B cell (primary cell): ENCODE data around the gene SSH3. TPM values are rescaled to one million over a fixed set of nuclear protein-coding genes. Genes with fewer than 3 reads are reported as not detected.

ENCODE experiments used
- ATAC-seq: fragments of 200-7000 bp; cut with Tn5 transposase; one replicate; pipeline ENCODE4 v1.10.0; 2021; ENCODE audit warnings: low read depth, mild to moderate bottlenecking, moderate number of reproducible peaks, moderate library complexity
- CTCF ChIA-PET: fragments of 350-600 bp; sonication (Branson Sonifier 250); formaldehyde crosslinking; loops from one replicate; lab custom pipeline; 2021; ENCODE audit warnings: antibody characterized with exemption, inconsistent platforms; lab: Charles Lee
- POLR2A ChIA-PET: fragments of 350-600 bp; sonication (Branson Sonifier 250); formaldehyde crosslinking; loops from one replicate; lab custom pipeline; 2021; ENCODE audit warnings: antibody characterized with exemption; lab: Charles Lee
- DNase-seq: peaks from one replicate; pipeline ENCODE4 v3.0.0; 2013
- H2AFZ ChIP-seq: 2 replicates; pipeline ENCODE4 v1.6.1; 2012; ENCODE audit warnings: mild to moderate bottlenecking, low read depth, low read length; ENCODE audit not compliant: insufficient read depth, poor library complexity, severe bottlenecking
- H3K27ac ChIP-seq, 2 donors: 1 replicate in 1 of 2; 2 replicates in 1 of 2; pipeline ENCODE4 v1.5.1; 2012 to 2013; ENCODE audit warnings: low read length in 2 of 2, mild to moderate bottlenecking in 2 of 2, moderate library complexity in 1 of 2
- H3K27me3 ChIP-seq, 4 experiments: fragments of 200-600 bp in 1 of 4; sonication (generic) in 1 of 4; replicated peaks in 1 of 4; 1 replicate in 2 of 4; 2 replicates in 2 of 4; pipeline versions ENCODE4 v1.6.1 to v1.7.0; 2013 to 2016; ENCODE audit warnings: low read length in 3 of 4, mild to moderate bottlenecking in 2 of 4, mixed read lengths in 1 of 4, moderate library complexity in 1 of 4; ENCODE audit not compliant: insufficient read depth in 4 of 4, control insufficient read depth in 3 of 4; ENCODE audit errors: control extremely low read depth in 1 of 4
- H3K36me3 ChIP-seq, 2 experiments: replicated peaks in 1 of 2; 1 replicate in 1 of 2; 2 replicates in 1 of 2; pipeline versions ENCODE4 v1.6.1 to v1.7.1; 2013; ENCODE audit warnings: low read length in 1 of 2; ENCODE audit not compliant: insufficient read depth in 2 of 2, control insufficient read depth in 1 of 2; ENCODE audit errors: control extremely low read depth in 1 of 2, extremely low read depth in 1 of 2
- H3K4me1 ChIP-seq, 2 donors: fragments of 200-600 bp in 1 of 2; sonication (generic) in 1 of 2; 1 replicate in 1 of 2; 2 replicates in 1 of 2; pipeline versions ENCODE4 v1.5.1 to v1.6.1; 2013 to 2017; ENCODE audit warnings: low read length in 2 of 2; ENCODE audit not compliant: control insufficient read depth in 2 of 2, insufficient read depth in 2 of 2
- H3K4me2 ChIP-seq: replicated peaks from 2 replicates; pipeline ENCODE3; 2012; ENCODE audit warnings: mild to moderate bottlenecking, low read depth, low read length; ENCODE audit not compliant: poor library complexity, severe bottlenecking
- H3K4me3 ChIP-seq, 5 experiments: fragments of 200-600 bp in 1 of 5; sonication (generic) in 1 of 5; 1 replicate in 3 of 5; 2 replicates in 2 of 5; pipeline versions ENCODE4 v1.5.1 to v1.7.0; 2011 to 2016; ENCODE audit warnings: low read length in 4 of 5, mild to moderate bottlenecking in 4 of 5, low read depth in 2 of 5, control low read depth in 1 of 5, moderate library complexity in 1 of 5; ENCODE audit not compliant: insufficient read depth in 1 of 5; ENCODE audit errors: control extremely low read depth in 1 of 5, extremely low read depth in 1 of 5
- H3K79me2 ChIP-seq: fragments of 200-600 bp; sonication (generic); one replicate; pipeline ENCODE4 v1.6.0; 2016; ENCODE audit warnings: low read length; ENCODE audit not compliant: control insufficient read depth, insufficient read depth
- H3K9ac ChIP-seq: fragments of 200-600 bp; sonication (generic); 2 replicates; pipeline ENCODE4 v1.6.1; 2017; ENCODE audit warnings: mild to moderate bottlenecking, low read length, moderate library complexity
- H3K9me3 ChIP-seq, 3 donors: one replicate each; pipeline versions ENCODE4 v1.6.1 to v1.7.1; 2013; ENCODE audit warnings: low read length in 2 of 3; ENCODE audit not compliant: control insufficient read depth in 2 of 3, insufficient read depth in 1 of 3; ENCODE audit errors: control extremely low read depth in 1 of 3
- H4K20me1 ChIP-seq: 2 replicates; pipeline ENCODE4 v1.6.0; 2012; ENCODE audit warnings: mild to moderate bottlenecking, low read length; ENCODE audit not compliant: insufficient read depth, control insufficient read depth, poor library complexity, severe bottlenecking
- H3K27ac Mint-ChIP-seq: one replicate; pipeline ENCODE4 v1.8.0; 2021; ENCODE audit warnings: mixed read lengths
- H3K27me3 Mint-ChIP-seq: one replicate; pipeline ENCODE4 v1.8.0; 2021; ENCODE audit warnings: mixed read lengths
- H3K4me1 Mint-ChIP-seq: one replicate; pipeline ENCODE4 v1.8.0; 2021; ENCODE audit warnings: mixed read lengths
- H3K4me3 Mint-ChIP-seq: one replicate; pipeline ENCODE4 v1.8.0; 2021; ENCODE audit warnings: mixed read lengths
- H3K9me3 Mint-ChIP-seq: one replicate; pipeline ENCODE4 v1.8.0; 2022; ENCODE audit warnings: mixed read lengths; ENCODE audit not compliant: insufficient read depth
- EZH2 ChIP-seq: IDR thresholded peaks from 2 replicates; pipeline ENCODE4 v1.6.1; 2012; ENCODE audit warnings: borderline replicate concordance, low read depth, mild to moderate bottlenecking, moderate library complexity, low read length; ENCODE audit not compliant: insufficient read depth, poor library complexity, severe bottlenecking
- WGBS: methylation state at CpG from one replicate; pipeline ENCODE4 v1.1.5; 2013; ENCODE audit warnings: missing lambda C conversion rate; ENCODE audit not compliant: insufficient coverage; 5-methylcytosine and 5-hydroxymethylcytosine counted together
- intact Hi-C: fragments of 100-400 bp; cut with micrococcal nuclease; formaldehyde crosslinking; loops from one replicate; pipeline ENCODE4 v1.10.0; 2022
- polyA plus RNA-seq: library from polyadenylated mRNA; depleted of rRNA; stranded (reverse); fragments of >200 nt; gene quantifications from 2 replicates; pipeline ENCODE4 v1.2.3, GENCODE V29; 2012
- total RNA-seq, 2 donors: library from RNA; stranded (reverse); fragments of 120-200 nt in 1 of 2; gene quantifications; 1 replicate in 1 of 2; 2 replicates in 1 of 2; pipeline versions ENCODE4 v1.2.3 to v1.2.4, GENCODE V29; 2013 to 2022
- TF ChIP-seq, protein P1 (sequence below): fragments of 200-600 bp; IDR thresholded peaks from one replicate; pipeline ENCODE4 v1.8.0; 2022; ENCODE audit warnings: antibody characterized with exemption, mild to moderate bottlenecking

SSH3 gene
- total and polyA plus RNA-seq, 2 donors (not counting 1 experiment from before 2014, with no cell fraction given), result 4.0 to 7.2 TPM

DNA sequence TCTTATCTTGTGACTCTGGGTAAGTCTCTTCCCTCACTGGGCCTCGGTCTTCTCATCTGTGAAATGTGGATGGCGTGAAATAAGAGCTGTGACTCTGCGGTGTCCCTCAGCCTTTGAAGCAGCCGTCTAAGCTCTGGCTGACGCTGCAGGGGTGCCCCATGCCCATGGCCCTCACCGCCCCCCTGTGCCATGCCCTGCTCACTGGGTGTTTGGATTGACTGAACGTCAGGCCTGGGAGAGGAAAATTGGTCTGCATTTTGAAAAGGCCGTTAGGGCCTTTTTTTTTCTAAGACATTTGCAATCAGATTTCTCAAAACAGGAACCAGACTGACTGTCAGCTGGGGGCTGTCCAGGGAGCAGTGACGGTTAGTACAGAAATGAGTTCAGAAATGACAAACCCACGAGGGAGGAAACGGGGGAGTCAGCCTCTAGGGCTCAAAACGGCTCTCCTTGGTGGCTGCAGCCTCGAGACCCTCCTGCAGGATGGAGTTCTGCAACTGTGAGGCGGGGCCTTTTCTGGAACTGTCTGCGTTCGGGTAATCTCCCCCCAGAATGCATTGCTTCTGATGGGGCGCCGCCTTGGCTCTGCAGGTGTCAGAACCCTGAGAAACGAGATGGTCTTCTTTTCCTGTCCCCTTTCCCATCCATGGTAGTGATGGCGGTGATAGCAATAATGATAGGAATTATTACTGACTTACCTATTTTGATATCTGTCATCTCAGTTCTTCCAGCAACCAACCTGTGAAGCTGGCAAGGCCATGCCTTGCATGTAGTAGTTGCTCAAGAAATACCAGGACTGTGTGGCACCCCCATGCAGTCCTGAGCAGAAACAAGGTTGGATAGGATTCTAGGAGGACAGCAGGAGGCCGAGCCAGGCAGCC lies 35.0 kb upstream of the SSH3 start:
- H3K79me2 ChIP-seq, result peaks cover 96% of the 10 kb centered on the region
- DNase-seq, result peak; percentile 81
- peaks cover 65 to 68% of the 10 kb centered on the region in 2 donors for H3K4me1 ChIP-seq
- peak overlapping the region; percentile 80 to 89 (median 87) for H3K4me3 ChIP-seq
- H3K9me3 Mint-ChIP-seq, result no peaks in the 10 kb centered on the region
- peaks cover 74% of the 10 kb centered on the region for H3K4me1 Mint-ChIP-seq
- intact Hi-C loops, result loop anchor here (1.0 to 10.0 kb wide), 4 partner anchors 9 to 316 kb away; partner anchors contain the start of genes CDK2AP2, GSTP1 and PITPNM1
- no peaks in the 10 kb centered on the region for H3K9me3 ChIP-seq
- no peaks in the 10 kb centered on the region for H3K27me3 ChIP-seq
- peak overlapping the region; percentile 92 for H3K4me2 ChIP-seq
- peak overlapping the region; percentile 73 to 82 for H3K27ac ChIP-seq
- peak overlapping the region; percentile 95 for H3K9ac ChIP-seq
- under 1% methylated on average over 16 of the region's 21 CpGs for WGBS
- peak overlapping the region; percentile 98 for H3K4me3 Mint-ChIP-seq
- TF ChIP-seq, protein P1, sequence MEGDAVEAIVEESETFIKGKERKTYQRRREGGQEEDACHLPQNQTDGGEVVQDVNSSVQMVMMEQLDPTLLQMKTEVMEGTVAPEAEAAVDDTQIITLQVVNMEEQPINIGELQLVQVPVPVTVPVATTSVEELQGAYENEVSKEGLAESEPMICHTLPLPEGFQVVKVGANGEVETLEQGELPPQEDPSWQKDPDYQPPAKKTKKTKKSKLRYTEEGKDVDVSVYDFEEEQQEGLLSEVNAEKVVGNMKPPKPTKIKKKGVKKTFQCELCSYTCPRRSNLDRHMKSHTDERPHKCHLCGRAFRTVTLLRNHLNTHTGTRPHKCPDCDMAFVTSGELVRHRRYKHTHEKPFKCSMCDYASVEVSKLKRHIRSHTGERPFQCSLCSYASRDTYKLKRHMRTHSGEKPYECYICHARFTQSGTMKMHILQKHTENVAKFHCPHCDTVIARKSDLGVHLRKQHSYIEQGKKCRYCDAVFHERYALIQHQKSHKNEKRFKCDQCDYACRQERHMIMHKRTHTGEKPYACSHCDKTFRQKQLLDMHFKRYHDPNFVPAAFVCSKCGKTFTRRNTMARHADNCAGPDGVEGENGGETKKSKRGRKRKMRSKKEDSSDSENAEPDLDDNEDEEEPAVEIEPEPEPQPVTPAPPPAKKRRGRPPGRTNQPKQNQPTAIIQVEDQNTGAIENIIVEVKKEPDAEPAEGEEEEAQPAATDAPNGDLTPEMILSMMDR, result no peak
- no peak for TF ChIP-seq EZH2
- ATAC-seq, result peak; percentile 42
- ChIA-PET POLR2A (interaction anchor here (1.0 to 7.8 kb wide), 9 partner anchors 9 to 133 kb away, joined by 3 to 131 read pairs (median 22); partner anchors contain the start of genes ANKRD13D, POLD4 and PPP1CA), CTCF (interaction anchor here (0.9 to 8.9 kb wide), 11 partner anchors 9 to 136 kb away, joined by 3 to 229 read pairs (median 10); partner anchors contain the start of genes ANKRD13D and TBC1D10C)
- no peaks in the 10 kb centered on the region for H3K27me3 Mint-ChIP-seq
- peaks cover 65% of the 10 kb centered on the region for H4K20me1 ChIP-seq
- H3K27ac Mint-ChIP-seq, result peak overlapping the region; percentile 98
- H2AFZ ChIP-seq, result no peak overlapping the region
- H3K36me3 ChIP-seq, result peaks cover 0 to 55% of the 10 kb centered on the region in 2 experiments
